GM10248 (cell line): ENCODE results near the gene NARS2.
A peak's percentile ranks its signal among the peaks of the same experiment; 100 is the strongest.

Experiments used
- CTCF ChIA-PET: fragments of 300-600 bp; sonication (Branson Sonifier 250); formaldehyde crosslinking; extraction: SDS; loops from one replicate; lab custom pipeline; 2021; ENCODE audit warnings: antibody characterized with exemption; lab: Yijun Ruan, JAX
- POLR2A ChIA-PET: fragments of 350-650 bp; sonication (Branson Sonifier 250); formaldehyde crosslinking; extraction: SDS; loops from one replicate; lab custom pipeline; 2020; ENCODE audit warnings: antibody characterized with exemption; lab: Yijun Ruan, JAX
- DNase-seq: peaks from one replicate; pipeline ENCODE4 v3.0.0; 2012; ENCODE audit errors: extremely low spot score
- CTCF ChIP-seq: IDR thresholded peaks from 2 replicates; pipeline ENCODE4 v1.5.1; 2012; ENCODE audit warnings: mild to moderate bottlenecking, low read depth; ENCODE audit errors: extremely low read depth, missing control alignments, control extremely low read depth

The NARS2 gene

DNA sequence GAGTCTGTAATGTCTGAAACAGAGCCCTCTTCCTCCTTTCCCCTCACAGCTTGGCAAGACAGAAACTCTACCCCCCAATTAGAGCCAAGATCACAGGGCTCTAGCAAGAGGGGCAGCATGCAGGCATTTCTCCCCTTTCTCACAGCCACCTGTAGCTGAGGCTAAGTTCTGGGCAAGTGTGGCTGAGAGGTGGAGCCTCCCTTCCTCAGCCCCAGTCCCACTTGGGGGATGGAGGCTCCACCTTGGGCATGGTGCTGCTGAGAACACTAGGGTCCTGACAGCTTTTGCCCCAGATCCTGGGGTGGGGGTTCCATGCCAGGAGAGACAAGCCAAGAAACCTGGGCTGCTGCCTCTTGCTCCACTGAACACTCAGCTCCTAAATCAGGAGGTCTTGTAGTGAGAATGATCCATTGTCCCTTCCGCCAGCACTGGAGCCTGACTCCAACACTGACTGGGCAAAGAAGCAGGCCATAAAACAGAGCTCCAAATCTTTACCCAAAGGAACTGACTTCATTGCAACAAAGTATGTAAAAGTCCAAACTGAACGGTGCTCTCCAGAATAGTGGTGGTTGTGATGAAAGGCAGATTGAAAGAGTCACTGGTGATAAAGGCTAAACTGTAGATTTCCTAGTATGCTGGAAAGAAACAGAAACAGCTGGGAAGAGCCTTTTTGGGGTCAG is 25.6 kb downstream of the NARS2 start:
- DNase-seq = no peak
- ChIA-PET CTCF (interaction anchor here (0.7 to 2.7 kb wide), 5 partner anchors 10 to 46 kb away, joined by 3 to 14 read pairs (median 3); no protein-coding TSS in a partner anchor), POLR2A (no interaction called here)
- TF ChIP-seq CTCF = no peak

DNA sequence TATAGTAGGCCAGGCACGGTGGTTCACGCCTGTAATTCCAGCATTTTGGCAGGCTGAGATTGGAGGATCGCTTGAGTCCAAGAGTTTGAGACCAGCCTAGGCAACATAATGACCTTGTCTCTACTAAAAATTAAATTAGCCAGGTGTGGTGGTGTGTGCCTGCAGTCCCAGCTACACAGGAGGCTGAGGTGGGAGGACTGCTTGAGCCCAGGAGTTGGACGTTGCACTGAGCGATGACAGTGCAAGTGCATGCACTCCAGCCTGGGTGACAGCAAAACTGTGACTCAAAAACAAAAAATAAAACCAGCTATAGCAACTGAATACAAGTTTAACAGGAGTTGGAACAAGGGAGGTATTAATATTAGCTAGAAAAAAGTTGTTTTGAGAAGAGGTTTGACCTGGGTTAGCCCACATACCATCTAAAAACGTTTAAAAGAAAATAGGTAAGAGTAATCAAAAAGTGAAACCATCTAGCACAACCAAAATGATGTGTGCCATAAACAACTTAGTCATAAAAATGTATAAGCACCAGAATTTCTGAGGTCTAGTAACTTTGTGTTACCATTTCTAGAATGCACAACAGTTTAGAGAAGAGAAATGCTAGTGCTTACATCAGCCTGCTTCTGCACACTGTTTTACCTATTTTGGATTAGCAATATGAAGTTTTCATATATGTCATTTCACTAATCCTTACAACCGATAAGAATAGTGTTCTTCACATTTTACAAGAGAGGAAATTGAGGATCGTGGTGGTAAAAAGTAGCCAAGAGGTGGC is 26.5 kb downstream of the NARS2 start:
- POLR2A ChIA-PET = no interaction called here

DNA sequence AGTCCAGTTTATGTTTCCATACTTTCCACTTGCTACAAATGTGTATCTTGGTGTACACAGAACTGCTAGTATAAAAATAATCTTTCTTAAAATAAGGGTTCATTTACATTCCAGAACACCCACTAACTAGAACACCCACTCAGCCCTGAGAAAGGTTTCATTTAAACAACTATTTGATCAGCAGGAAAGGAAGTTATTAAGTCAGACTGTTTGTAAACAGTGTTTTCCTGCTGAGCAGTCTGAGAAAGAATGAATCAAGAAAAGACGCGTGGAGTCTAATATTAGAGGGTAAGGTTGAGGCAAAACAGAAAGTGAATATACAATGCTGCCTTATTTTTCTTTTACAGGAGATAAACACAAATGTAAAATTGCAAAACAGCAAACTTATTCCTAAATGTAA is 32.7 kb downstream of the NARS2 start:
- peak; percentile 34 for DNase-seq
- ChIA-PET POLR2A (no interaction called here), CTCF (interaction anchor here (2.9 kb wide), 1 partner anchor 23 kb away, joined by 21 read pairs; no protein-coding TSS in a partner anchor)
- TF ChIP-seq CTCF = no peak

More for the DNA sequence above, 26.5 kb downstream of the NARS2 start:
- no peak for TF ChIP-seq CTCF
- DNase-seq = no peak
- CTCF ChIA-PET = interaction anchor here (1.1 to 2.7 kb wide), 5 partner anchors 11 to 19 kb away, joined by 3 to 14 read pairs (median 3); no protein-coding TSS in a partner anchor

DNA sequence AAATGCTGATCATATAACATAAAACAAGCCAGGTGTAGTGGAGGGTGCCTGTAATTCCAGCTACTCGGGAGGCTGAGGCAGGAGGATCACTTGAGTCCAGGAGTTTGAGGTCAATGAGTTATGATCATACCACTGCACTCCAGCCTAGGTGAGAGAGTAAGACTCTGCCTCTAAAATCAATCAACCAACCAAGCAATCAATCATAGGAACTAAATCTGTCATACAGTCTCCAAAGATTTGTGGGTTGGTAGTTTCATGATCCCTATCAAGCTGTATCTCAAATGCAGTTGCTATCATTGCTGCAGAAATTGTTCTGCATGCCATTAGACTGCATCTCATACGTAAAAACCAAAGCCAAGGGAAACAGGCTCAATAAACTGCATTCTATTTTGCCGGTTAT is 33.1 kb downstream of the NARS2 start:
- DNase-seq = no peak
- no peak for TF ChIP-seq CTCF
- CTCF ChIA-PET = interaction anchor here (2.9 kb wide), 1 partner anchor 24 kb away, joined by 21 read pairs; no protein-coding TSS in a partner anchor
- POLR2A ChIA-PET = no interaction called here

DNA sequence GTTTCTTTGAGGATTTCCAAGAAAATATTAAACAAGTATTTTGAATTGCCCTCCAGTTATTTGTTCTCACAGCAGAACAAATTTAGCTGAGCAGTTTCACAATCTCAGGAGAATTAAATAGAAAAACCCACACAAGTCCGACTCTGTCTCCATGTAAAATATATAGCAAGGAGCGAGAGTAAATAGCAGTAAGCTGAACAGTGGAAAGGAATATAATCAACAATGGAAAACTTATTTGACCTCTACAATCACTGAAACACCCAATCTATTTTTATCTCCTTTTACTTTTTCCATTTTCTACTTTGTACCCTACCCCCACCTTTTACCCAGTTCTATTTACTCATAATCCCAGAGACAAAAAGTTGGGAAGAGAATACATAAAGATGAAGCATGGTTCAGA is 34.4 kb downstream of the NARS2 start:
- CTCF ChIA-PET = interaction anchor here (0.8 to 2.9 kb wide), 5 partner anchors 10 to 312 kb away, joined by 3 to 21 read pairs (median 3); no protein-coding TSS in a partner anchor
- no peak for DNase-seq
- no peak for TF ChIP-seq CTCF
- POLR2A ChIA-PET = no interaction called here

GRCh38 chr11:78539506-78539905 is 35.2 kb downstream of the NARS2 start:
- ChIA-PET POLR2A (no interaction called here), CTCF (interaction anchor here (0.8 to 2.9 kb wide), 5 partner anchors 12 to 311 kb away, joined by 3 to 21 read pairs (median 4); no protein-coding TSS in a partner anchor)
- no peak for TF ChIP-seq CTCF
- no peak for DNase-seq
